HG03103 (cell line): ENCODE results near the gene TNNT2.

Experiments used
- ATAC-seq: cut with Tn5 transposase; IDR thresholded peaks from one replicate; pipeline ENCODE4 v1.9.1; 2021; ENCODE audit warnings: low read depth; ENCODE audit not compliant: unreplicated experiment

Gene TNNT2

DNA sequence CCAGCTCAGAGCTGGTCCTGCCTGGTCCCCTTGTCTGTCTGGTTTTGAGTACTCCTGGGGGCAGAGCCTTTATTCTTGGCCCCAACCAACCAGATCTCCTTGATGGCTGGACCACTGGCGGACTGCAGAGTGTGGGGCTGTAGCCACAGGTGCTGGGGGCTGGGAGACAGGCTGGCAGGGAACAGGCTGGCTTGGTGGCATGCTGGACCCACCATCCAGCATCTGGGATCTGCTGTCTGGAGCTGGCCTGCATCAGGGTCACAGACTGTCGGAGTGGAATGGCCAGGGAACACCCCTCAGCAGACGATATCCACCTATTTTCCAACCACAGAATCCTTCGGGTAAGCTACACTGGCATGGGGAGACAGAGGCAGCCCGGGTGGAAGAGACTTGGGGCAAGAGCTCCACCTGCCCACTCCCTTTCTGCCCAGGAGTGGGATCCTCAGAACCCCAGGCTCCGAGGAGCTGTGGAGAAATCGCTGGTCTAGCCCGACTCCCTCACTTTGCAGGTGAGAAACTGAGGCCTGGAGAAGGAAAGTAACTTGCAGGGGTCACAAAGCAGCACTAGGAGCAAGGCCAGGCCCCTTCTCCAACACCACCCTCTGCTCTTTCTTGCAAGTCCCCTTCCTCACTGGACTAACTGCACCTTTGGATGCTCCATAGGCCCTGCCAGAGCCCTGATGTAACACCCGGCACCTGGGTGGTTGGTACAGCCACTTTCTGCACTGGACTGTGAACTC lies 40.6 kb downstream of the TNNT2 start:
- ATAC-seq: no peak

DNA sequence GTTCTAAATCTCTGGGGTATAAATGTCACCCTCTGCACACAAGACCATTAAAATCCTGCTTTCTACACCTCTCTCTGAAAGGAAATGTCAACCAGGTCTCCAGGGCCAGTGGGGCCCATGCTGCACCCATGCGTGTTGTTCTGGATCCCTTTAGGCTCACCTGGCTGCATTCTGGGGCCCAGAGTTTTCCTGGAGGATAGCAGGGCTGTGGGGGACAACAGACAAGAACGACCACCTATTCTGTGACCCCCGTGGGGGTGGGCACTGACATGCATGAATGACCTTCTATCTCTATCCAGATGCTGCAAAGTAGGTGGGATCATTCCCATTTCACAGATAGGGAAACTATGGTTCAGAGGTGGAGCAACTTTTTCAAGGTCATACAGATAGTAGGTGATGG lies 41.6 kb downstream of the TNNT2 start:
- ATAC-seq: no peak

DNA sequence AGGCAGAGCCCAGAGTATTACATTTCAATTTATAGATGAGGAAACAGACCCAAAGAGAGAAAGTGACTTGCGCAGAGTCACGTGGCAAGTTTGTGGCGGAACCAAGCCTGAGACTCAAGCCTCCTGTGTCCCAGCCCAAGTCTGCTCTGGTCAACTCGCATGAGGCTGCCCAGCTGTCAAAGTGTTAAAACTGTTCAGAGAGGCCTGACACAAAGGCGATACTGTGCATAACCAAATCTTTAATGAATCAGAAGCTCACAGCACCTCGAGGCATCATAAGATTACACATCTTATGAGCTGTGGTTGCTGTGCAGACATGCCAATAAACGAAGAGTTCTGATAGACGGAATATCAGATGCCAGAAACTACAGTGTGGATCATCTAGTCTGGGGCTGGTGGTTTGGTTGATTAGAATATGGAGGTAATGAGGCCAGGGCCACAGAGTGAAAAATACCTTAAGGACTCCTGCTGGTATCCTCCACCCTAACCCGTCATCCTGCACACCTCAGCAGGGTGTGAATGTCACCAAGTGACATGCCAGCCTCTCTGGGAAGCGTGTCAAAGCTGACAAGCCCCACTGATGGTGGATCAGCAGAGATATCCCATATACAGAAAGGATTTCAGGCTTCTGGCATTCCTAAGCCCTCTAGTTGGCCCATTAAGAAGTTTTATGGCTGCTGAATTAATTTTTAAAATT lies 42.2 kb downstream of the TNNT2 start:
- ATAC-seq: no peak

DNA sequence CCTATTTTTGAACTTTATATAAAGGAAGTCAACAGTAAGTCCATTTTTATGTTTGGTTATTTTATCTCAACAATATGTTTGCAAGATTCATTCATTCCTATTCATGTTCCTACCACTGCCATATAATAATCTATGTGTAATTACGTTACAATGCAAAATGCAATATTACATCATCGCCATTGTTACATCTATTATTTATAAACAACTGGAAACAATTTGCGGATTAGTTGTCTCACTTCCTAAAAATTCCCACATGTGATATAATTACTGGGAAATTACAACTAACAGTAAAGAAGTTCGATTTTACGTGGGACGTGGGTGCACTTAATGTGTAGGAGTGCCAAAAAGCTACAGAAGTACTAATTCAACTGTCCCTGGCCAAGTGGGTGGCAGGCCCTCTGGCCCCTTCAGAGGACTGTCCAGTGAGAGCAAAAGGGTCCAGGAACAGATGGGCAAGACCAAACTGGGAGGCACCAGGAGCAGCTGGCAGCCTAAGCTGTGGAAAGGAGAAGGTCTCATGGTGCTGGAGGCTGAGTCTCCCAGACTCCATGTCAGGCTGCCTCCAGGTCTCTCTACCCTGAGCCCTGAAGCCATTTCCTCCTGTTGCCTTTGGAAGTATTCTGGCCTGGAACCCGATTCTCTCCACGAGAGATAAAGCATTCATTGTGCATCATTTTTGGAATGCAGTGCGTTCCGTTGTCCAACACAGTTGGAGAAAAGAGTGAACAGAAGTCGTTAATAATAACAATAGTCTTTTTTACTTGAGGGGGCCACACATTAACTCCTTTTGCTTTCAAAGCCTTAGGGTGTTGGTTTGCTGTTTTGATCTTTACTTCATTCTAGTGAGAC lies 42.9 kb downstream of the TNNT2 start:
- no peak for ATAC-seq

DNA sequence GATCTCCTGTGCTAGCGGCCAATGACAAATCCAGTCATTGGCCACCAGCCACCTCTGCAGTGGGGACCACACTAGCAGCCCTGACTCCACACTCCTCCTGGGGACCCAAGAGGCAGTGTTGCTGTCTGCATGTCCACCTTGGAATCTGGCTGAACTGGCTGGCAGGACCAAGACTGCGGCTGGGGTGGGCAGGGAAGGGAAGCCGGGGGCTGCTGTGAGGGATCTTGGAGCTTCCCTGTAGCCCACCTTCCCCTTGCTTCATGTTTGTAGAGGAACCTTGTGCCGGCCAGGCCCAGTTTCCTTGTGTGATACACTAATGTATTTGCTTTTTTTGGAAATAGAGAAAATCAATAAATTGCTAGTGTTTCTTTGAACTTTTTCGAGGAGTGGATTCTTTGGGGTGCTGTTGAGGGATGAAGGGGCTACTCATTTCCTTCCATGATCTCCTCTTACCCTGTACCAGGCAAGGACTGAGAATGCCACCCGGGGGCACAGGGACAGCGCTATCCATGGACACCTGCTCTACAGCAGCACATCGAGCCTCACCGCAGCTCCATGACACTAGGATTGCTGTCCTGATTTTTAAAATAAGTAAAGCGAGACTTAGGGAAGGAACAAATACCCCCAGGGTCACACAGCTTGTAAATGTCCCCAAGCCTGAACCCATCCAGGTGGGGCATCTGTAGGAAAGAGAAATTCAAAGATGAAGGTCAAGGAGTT lies 44.7 kb downstream of the TNNT2 start:
- no peak for ATAC-seq

DNA sequence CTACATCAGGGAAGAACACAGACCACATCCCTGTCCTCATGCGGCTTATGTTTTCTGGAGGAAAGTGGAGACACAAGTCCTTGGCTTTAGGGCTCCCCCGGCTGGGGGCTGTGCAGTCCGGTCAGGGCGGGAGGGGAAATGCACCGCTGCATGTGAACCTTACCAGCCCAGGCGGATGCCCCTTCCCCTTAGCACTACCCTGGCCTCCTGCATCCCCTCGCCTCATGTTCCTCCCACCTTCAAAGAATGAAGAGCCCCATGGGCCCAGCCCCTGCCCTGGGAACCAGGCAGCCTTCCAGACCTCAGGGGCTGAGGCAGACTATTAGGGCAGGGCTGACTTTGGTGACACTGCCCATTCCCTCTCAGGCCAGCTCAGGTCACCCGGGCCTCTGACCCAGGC lies 45.5 kb downstream of the TNNT2 start:
- no peak for ATAC-seq

DNA sequence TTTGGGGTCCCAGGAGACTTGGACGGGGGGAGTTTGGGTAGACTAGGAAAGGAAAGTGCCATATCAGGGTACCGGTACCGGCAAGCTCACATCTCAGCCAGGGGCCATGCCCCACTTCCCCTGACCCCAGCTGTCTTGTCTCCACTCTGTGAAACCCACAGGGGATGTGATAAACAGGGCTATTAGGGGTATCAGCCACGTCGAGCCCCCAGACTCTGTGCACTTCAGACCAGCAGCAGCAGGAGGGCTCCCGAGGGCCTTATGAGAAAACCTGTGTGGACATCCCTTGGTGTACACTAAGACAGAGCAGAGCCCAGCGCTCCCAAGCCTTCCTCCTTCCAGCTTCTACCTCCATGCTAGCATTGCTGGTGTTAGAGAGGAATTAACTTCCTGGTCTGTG lies 46.3 kb downstream of the TNNT2 start:
- ATAC-seq: no peak

DNA sequence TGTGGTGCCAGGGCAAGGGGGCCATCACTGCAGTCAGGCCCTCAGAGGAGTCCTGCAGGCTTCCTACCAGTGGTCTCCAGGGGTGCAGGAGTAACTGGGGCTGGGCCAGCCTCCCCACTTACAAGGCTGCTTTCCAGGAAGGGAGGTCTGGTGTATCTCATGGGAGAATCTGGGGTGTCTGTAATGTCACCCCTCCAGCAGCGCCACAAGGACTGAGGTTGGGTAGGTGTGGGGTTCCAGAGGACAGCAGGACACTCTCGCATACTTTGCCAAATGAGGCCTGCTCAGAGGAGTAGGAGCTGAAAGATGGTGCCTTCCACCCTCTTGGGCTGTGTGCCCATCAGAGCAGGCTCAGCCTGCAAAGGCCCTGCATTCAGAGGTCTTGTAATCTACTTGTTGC lies 46.9 kb downstream of the TNNT2 start:
- no peak for ATAC-seq

DNA sequence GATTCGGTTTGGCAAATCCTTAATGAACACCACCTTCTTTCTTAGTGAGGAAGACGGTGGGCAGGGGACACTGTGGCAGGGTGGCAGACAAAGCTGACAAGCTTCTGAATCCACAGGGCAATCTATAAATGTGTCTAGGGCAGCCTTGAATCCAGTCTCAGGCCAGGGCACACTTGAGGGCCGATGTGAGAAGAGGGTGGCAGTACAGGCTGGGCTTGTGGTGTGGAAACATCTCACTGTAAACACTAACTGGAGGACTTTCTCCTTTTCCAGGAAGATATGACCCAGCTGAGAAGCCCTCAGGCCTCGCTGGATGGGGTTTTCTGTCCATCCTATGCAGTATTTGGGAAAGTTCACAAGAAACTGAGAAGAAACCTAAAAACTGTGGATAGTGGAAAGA lies 47.7 kb downstream of the TNNT2 start:
- no peak for ATAC-seq

DNA sequence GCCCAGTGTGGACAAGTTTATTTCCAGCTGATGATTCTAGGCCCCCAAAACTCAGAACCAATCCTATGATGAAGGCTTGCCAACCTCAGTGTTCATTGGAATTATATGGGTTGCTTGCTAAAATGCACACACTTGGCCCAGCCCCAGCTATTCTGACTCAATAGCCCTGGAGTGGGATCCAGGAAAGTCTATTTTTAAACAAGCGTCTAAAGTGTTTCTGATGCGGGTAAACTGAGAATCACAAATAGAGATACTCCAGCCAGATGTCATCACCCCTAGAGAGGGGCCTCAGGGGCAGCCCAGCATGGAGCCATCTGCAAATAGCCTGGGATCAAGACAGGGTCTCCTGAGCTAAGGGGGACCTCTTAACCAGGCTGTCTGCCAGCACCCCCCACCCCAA lies 48.2 kb downstream of the TNNT2 start:
- no peak for ATAC-seq

DNA sequence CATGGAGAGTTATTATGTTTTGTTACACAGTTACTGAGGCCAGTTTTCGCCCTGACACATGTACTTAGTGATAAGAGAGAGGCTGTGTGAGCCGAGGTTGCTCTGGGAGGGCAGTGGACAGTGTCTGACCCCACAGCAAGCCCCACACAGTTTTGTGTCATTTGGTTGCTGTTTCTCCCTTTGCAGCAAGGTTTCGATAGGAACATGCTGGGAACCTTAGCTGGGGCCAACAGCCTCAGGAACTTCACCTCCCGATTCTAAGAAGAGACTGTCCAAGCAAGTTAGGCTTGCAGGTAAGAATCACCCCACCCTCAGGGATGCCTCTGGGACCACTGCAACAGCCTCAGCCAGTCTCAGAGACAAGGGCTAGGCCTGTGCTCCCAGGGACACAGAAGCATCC lies 48.9 kb downstream of the TNNT2 start:
- ATAC-seq: no peak

DNA sequence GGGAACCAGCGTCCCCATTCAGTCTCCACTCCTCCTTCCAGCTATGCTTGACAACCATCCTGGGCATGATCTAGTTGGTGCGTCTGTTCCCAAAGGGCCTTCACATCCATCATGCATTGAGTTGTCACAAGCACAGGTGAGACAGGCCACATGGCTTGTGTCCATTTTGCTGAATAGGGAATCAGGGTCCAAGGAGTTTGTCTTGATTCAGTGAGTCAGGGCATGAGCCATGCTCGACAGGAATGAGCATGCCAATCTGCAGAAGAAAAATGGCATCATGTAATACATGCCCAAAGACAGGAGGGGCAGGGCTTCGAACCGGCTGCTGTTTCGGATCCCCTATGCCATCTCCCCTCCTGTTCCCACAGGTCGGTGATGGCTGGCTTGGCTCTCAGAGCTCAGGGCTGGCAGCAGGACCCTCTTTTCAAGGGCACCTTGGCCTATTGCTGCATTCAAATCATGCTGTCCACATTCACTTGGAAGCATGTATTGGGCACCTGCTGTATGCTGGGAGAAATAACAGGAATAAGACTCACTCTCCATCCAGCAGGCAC lies 49.7 kb downstream of the TNNT2 start:
- no peak for ATAC-seq

DNA sequence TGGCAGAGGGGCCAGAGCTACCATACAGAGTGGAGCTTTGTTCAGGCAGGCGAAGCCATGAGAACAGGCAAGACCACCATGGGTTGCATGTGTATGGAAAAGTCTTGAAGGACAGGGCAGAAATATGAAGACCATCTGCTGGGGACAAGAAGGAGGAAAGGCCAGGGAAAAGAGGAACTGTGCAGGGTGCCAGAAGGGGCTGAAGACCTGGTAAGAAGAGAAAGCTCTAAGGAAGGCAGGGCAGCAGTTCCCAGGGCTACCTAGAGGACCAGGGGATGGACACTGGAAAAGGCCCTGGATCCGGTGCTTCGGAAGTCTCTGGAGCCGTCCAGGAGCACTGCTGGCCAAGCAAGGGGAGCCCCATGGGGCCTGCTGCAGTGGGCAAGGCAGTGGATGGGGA lies 50.8 kb downstream of the TNNT2 start:
- ATAC-seq: no peak

DNA sequence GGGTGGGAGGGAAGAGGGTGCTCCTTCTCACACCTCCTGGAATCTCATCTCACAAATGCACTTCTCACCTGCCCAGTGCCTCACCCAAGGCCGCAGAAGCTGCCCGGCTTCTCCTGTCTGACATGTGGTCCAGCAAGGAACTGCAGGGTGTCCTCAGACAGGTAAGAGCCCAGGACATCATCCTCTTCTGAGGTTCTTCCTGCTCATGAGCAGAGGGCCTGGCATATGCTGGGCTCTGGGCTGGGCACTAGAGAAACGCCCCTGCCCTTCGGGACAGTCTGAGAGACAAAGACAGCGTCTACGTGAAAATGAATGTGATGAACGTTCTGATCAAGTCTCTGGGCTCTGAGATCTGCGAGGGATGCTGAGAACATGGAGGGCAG lies 51.8 kb downstream of the TNNT2 start:
- no peak for ATAC-seq

DNA sequence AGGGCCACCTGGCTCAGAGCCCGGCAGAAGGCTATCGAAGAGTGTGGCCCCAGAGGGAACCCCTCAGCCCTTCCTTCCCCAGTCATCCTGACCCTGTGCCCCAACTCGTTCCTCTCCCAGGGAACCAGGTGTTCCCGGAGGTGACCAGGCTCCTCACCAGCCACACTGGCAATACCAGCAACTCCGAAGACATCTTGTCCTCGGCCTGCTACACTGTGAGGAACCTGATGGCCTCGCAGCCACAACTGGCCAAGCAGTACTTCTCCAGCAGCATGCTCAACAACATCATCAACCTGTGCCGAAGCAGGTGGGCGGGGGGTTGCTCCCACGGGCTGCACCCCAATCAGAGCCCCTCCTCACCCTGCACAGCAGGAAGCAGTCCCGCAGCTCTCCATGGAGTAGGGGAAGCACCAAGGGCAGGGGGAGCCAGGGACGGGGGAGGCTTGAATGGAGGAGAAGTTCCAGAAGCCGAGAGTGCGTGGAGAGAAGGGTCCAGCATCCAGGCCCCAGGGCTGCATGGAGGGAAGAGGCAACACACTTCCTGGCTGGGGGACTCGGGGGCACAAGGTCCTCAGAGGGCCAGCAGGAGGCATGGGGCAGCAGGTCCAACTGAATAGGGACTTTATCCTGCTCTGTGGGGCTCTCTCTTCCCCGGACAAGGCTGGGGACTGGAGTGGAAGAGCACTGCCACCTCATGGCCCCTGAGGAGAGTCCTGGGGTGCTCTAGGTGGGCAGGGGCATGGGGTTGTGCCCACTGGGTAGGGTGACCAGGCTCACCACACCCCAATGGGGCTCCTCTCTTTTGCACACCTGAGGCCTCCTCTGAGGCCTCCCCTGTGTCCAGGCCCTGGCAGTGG lies 52.4 kb downstream of the TNNT2 start:
- ATAC-seq: no peak

DNA sequence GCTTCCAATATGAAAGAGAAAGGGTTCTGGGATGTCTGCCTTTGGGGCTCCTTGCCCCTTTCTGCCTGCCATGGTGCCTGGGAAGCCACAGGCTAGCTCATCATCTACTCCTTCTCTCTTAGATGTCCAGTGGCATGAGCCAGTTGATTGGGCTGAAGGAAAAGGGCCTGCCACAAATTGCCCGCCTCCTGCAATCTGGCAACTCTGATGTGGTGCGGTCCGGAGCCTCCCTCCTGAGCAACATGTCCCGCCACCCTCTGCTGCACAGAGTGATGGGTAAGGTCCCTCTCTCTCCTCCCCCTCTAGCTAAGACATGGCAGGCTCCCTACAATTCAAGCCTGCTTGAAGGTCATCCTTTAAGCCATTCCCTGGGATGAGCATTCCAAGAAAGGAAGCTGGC lies 53.2 kb downstream of the TNNT2 start:
- ATAC-seq: no peak

DNA sequence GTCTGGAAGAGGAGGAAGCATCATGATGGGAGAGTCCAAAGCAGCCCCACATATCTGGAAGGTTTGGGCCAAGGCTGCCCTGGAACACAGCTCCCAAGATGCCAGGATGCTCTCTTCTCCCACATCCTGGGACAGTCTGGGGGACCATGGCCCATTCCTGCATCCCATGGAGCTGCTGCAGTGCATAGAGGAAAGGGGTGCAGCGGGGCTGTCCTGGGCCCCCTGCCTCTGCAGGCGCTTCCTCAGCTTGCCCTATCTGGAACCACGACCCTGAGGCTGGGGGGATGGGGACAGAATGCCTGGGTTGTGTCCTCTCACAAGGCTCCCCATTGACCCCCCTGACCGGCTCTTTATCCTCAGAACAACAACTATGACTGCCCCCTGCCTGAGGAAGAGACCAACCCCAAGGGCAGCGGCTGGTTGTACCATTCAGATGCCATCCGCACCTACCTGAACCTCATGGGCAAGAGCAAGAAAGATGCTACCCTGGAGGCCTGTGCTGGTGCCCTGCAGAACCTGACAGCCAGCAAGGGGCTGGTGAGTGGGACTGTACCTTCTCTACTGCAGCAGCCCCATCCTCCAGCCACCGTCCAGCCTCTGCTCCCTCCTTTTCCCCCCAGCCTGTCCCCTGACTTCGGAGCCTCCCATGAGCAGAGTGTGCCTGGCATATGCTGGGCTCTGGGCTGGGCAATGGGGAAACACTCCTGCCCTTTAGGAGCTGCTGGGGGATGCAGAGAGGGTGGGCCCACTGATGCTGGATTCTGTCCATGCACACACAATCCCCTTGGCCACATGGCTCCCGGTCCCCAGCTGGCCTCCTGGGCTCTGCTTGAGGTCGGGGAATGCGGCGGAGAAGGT lies 54.6 kb downstream of the TNNT2 start:
- no peak for ATAC-seq

DNA sequence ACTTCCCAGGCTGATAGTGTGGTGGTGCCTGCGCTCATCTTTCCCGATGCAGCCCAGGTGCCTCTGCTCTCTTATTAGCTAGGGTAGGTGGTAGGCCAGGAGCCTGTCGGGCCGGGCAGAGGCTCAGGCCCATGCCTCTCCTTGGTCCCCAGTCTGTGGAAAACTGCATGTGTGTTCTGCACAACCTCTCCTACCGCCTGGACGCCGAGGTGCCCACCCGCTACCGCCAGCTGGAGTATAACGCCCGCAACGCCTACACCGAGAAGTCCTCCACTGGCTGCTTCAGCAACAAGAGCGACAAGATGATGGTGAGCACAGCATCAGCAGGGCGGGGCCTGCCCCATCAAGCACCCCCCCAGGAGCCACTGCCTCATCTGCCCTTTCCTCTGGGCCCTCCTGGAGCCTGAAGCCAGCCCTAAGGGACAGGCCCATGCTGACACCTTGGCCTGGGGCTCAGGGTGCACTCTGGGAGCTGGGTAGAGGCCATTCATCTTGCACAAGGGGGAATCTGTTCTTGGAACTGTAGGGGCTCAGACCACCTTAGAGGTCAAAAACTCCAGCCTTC lies 55.6 kb downstream of the TNNT2 start:
- ATAC-seq: no peak
